ENCODE results near the gene CCNI.

CCNI gene

GRCh38 chr4:77045490-77045889 lies 30.3 kb downstream of the CCNI start:
- H3F3A ChIP-seq (ENCODE audit: insufficient read depth, low read length), result peaks cover 3% of the 10 kb centered on the region
- H3K9ac ChIP-seq (ENCODE audit: low read length), result no peak overlapping the region
- H3K4me2 ChIP-seq (ENCODE audit: low read depth, low read length), result no peak overlapping the region
- H3K27me3 ChIP-seq (replicated peaks; ENCODE audit: insufficient read depth, low read length), result no peaks in the 10 kb centered on the region
- DNase-seq, result no peak
- TF ChIP-seq EZH2phosphoT487 (IDR thresholded peaks at IDR 0.05; ENCODE audit: low read length) (no peak), CTCF (IDR thresholded peaks at IDR 0.05; ENCODE audit: low read length) (0 out of 2 replicates have a peak, but pooled peaks have one; percentile 3)
- H3K9me3 ChIP-seq (replicated peaks; ENCODE audit: insufficient read depth, low read length), result no peaks in the 10 kb centered on the region
- 0 out of 2 replicates have a peak, but pooled peaks cover 5% of the 10 kb centered on the region for H3K36me3 ChIP-seq (replicated peaks; ENCODE audit: insufficient read depth, low read length)
- H3K4me3 ChIP-seq (ENCODE audit: low read length), result no peak overlapping the region
- H3K9me2 ChIP-seq (replicated peaks; ENCODE audit: insufficient read depth, low read length), result no peaks in the 10 kb centered on the region
- no peaks in the 10 kb centered on the region for H3K4me1 ChIP-seq (ENCODE audit: low read length)
- H3K79me2 ChIP-seq (ENCODE audit: low read length), result no peaks in the 10 kb centered on the region
- no peak overlapping the region for H3K27ac ChIP-seq (ENCODE audit: low read length)
- H2AFZ ChIP-seq (ENCODE audit: low read length), result no peak overlapping the region
- H4K20me1 ChIP-seq (ENCODE audit: insufficient read depth, low read length), result no peaks in the 10 kb centered on the region

GRCh38 chr4:77044461-77045150 lies 31.2 kb downstream of the CCNI start:
- no peak overlapping the region for H3K4me3 ChIP-seq (ENCODE audit: low read length)
- H3K4me1 ChIP-seq (ENCODE audit: low read length), result no peaks in the 10 kb centered on the region
- H3K36me3 ChIP-seq (replicated peaks; ENCODE audit: insufficient read depth, low read length), result 0 out of 2 replicates have a peak, but pooled peaks cover 5% of the 10 kb centered on the region
- H3F3A ChIP-seq (ENCODE audit: insufficient read depth, low read length), result peaks cover 3% of the 10 kb centered on the region
- H4K20me1 ChIP-seq (ENCODE audit: insufficient read depth, low read length), result no peaks in the 10 kb centered on the region
- no peak for TF ChIP-seq EZH2phosphoT487 (IDR thresholded peaks at IDR 0.05; ENCODE audit: low read length)
- no peak for TF ChIP-seq EZH2 (optimal IDR thresholded peaks at IDR 0.05; ENCODE audit: low read depth, low read length)
- peak; percentile 76 for TF ChIP-seq CTCF (IDR thresholded peaks at IDR 0.05; ENCODE audit: low read length)
- DNase-seq, result peak; percentile 61
- H3K27me3 ChIP-seq (replicated peaks; ENCODE audit: insufficient read depth, low read length), result no peaks in the 10 kb centered on the region
- H3K9me2 ChIP-seq (replicated peaks; ENCODE audit: insufficient read depth, low read length), result no peaks in the 10 kb centered on the region
- H3K9me3 ChIP-seq (replicated peaks; ENCODE audit: insufficient read depth, low read length), result no peaks in the 10 kb centered on the region
- no peak overlapping the region for H3K4me2 ChIP-seq (ENCODE audit: low read depth, low read length)
- H2AFZ ChIP-seq (ENCODE audit: low read length), result no peak overlapping the region
- no peak overlapping the region for H3K9ac ChIP-seq (ENCODE audit: low read length)
- H3K27ac ChIP-seq (ENCODE audit: low read length), result no peak overlapping the region
- H3K79me2 ChIP-seq (ENCODE audit: low read length), result no peaks in the 10 kb centered on the region

GRCh38 chr4:77043507-77044136 lies 32.2 kb downstream of the CCNI start:
- no peaks in the 10 kb centered on the region for H3K79me2 ChIP-seq (ENCODE audit: low read length)
- no peak overlapping the region for H3K4me2 ChIP-seq (ENCODE audit: low read depth, low read length)
- no peaks in the 10 kb centered on the region for H3K9me3 ChIP-seq (replicated peaks; ENCODE audit: insufficient read depth, low read length)
- H2AFZ ChIP-seq (ENCODE audit: low read length), result no peak overlapping the region
- H3K27ac ChIP-seq (ENCODE audit: low read length), result no peak overlapping the region
- H4K20me1 ChIP-seq (ENCODE audit: insufficient read depth, low read length), result no peaks in the 10 kb centered on the region
- no peaks in the 10 kb centered on the region for H3K9me2 ChIP-seq (replicated peaks; ENCODE audit: insufficient read depth, low read length)
- DNase-seq, result no peak
- no peaks in the 10 kb centered on the region for H3K4me1 ChIP-seq (ENCODE audit: low read length)
- no peak overlapping the region for H3K4me3 ChIP-seq (ENCODE audit: low read length)
- H3K27me3 ChIP-seq (replicated peaks; ENCODE audit: insufficient read depth, low read length), result no peaks in the 10 kb centered on the region
- 0 out of 2 replicates have a peak, but pooled peaks cover 5% of the 10 kb centered on the region for H3K36me3 ChIP-seq (replicated peaks; ENCODE audit: insufficient read depth, low read length)
- TF ChIP-seq EZH2 (optimal IDR thresholded peaks at IDR 0.05; ENCODE audit: low read depth, low read length), result no peak
- no peak for TF ChIP-seq EZH2phosphoT487 (IDR thresholded peaks at IDR 0.05; ENCODE audit: low read length)
- no peak for TF ChIP-seq CTCF (IDR thresholded peaks at IDR 0.05; ENCODE audit: low read length)
- H3K9ac ChIP-seq (ENCODE audit: low read length), result no peak overlapping the region
- peaks cover 3% of the 10 kb centered on the region for H3F3A ChIP-seq (ENCODE audit: insufficient read depth, low read length)

All from MM.1S (cell line).